ENCODE data around the gene ETNPPL. TPM values are rescaled to one million over a fixed set of nuclear protein-coding genes. Genes with fewer than 3 reads are reported as not detected.

Gene ETNPPL
- total and polyA plus RNA-seq, 2 of the 13 experiments (the other 11 are each of a cell fraction or from before 2014, with no cell fraction given): 1.4 to 6.0 TPM

DNA sequence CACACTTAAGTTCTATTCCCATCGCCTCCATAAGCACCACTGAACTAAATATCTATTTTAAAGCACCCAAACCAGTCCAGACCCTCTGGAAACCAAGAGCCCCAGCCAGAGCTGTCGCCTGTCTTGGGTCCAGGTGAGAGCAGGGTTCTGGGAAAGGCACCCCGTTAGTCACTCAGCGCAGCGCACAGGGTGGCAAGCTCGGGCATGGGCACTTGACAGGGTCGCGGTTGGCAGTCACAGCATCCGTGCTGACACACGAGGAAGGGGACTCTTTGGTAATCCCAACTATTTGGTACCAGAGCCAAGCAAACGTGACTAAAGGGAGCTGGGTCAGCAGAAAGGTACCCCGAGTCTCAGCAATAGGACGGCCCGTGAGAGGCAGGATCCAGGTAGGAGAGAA is 24.3 kb upstream of the ETNPPL start:
- POLR2A ChIA-PET: no interaction called here

DNA sequence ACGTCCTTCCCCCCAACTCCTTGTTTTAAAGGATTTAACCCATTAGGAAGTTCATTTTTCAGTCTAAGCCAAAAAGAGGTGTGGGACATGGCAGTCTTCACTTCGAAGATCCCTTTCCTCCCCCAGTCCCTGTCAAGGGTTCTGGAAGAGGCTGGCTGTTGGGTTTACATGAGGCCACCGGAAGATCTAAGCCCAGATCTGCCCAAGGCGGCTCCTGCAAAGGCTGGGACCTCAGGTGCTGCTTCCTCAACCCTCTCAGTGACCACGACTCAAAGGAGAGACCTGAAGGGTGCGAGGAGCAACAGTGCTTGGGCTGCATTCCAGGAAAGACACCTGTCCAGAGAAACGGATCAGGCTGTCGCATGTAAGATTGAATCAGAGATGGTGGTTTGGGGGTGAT is 23.5 kb upstream of the ETNPPL start:
- Histone ChIP-seq H3K36me3 (replicated peaks in 1 of 2; ENCODE audit: control insufficient read depth in 1 of 2, insufficient read depth in 2 of 2, low read length in 2 of 2) (no peaks in the 10 kb centered on the region), H3K27ac (ENCODE audit: extremely low read length, insufficient read depth, low read length) (no peak overlapping the region), H3K9ac (ENCODE audit: insufficient read depth, low read depth, low read length) (no peak overlapping the region), H3K4me2 (ENCODE audit: low read depth, low read length) (no peak overlapping the region), H4K20me1 (ENCODE audit: insufficient read depth, low read length) (no peaks in the 10 kb centered on the region), H3K27me3 (ENCODE audit: control insufficient read depth in 1 of 2, insufficient read depth in 2 of 2, low read length in 2 of 2) (no peaks in the 10 kb centered on the region), H3K79me2 (ENCODE audit: insufficient read depth, low read length) (no peaks in the 10 kb centered on the region), H3K4me1 (ENCODE audit: insufficient read depth, low read length) (no peaks in the 10 kb centered on the region), H3K9me3 (ENCODE audit: low read length) (no peaks in the 10 kb centered on the region), H3K4me3 (replicated peaks in 1 of 3; ENCODE audit: insufficient read depth in 1 of 3, low read depth in 2 of 3, low read length in 3 of 3) (no peak overlapping the region), H2AFZ (ENCODE audit: low read length) (no peak overlapping the region)
- ChIA-PET POLR2A (no interaction called here), CTCF (ENCODE audit: low intra/inter-chr PET ratio, low total read pairs) (no interaction called here)
- no peak for DNase-seq (ENCODE audit: low spot score)
- BruUV-seq (replicated peaks): no TSS peak
- FAIRE-seq: no peak
- in situ Hi-C loops (cut with HindIII; ENCODE audit: extremely low pct_ligation_motif_present, low pct_unique_long_range_greater_than_20kb): no loop called here
- no peak for ATAC-seq
- 45% methylated on average over 8 of the region's 8 CpGs for WGBS (ENCODE audit: low lambda C conversion rate)
- intact Hi-C loops (cut with micrococcal nuclease; ENCODE audit: unreplicated experiment): no loop called here
- no peak for TF ChIP-seq ZZZ3 (CRISPR knock-in tag; IDR thresholded peaks at IDR 0.05; ENCODE audit: borderline replicate concordance)
- TF ChIP-seq ZNF251 (CRISPR knock-in tag; IDR thresholded peaks at IDR 0.05): no peak
- TF ChIP-seq, protein P1, sequence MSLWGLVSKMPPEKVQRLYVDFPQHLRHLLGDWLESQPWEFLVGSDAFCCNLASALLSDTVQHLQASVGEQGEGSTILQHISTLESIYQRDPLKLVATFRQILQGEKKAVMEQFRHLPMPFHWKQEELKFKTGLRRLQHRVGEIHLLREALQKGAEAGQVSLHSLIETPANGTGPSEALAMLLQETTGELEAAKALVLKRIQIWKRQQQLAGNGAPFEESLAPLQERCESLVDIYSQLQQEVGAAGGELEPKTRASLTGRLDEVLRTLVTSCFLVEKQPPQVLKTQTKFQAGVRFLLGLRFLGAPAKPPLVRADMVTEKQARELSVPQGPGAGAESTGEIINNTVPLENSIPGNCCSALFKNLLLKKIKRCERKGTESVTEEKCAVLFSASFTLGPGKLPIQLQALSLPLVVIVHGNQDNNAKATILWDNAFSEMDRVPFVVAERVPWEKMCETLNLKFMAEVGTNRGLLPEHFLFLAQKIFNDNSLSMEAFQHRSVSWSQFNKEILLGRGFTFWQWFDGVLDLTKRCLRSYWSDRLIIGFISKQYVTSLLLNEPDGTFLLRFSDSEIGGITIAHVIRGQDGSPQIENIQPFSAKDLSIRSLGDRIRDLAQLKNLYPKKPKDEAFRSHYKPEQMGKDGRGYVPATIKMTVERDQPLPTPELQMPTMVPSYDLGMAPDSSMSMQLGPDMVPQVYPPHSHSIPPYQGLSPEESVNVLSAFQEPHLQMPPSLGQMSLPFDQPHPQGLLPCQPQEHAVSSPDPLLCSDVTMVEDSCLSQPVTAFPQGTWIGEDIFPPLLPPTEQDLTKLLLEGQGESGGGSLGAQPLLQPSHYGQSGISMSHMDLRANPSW (CRISPR knock-in tag; IDR thresholded peaks at IDR 0.05; ENCODE audit: borderline replicate concordance): no peak
- no peak for TF ChIP-seq CREB1 (IDR thresholded peaks at IDR 0.05)
- no peak for TF ChIP-seq CREB1 (CRISPR knock-in tag; IDR thresholded peaks at IDR 0.05)
- TF ChIP-seq ZNF333 (CRISPR knock-in tag; IDR thresholded peaks at IDR 0.05; ENCODE audit: borderline replicate concordance): no peak
- no peak for TF ChIP-seq ZNF75D (CRISPR knock-in tag; IDR thresholded peaks at IDR 0.05; ENCODE audit: borderline replicate concordance)
- no peak for TF ChIP-seq PRMT3 (CRISPR knock-in tag; IDR thresholded peaks at IDR 0.05; ENCODE audit: borderline replicate concordance, low read depth)
- TF ChIP-seq ZNF329 (CRISPR knock-in tag; IDR thresholded peaks at IDR 0.05; ENCODE audit: low read depth): no peak
- no peak for TF ChIP-seq HOXA5 (CRISPR knock-in tag; IDR thresholded peaks at IDR 0.05)
- TF ChIP-seq, protein P2, sequence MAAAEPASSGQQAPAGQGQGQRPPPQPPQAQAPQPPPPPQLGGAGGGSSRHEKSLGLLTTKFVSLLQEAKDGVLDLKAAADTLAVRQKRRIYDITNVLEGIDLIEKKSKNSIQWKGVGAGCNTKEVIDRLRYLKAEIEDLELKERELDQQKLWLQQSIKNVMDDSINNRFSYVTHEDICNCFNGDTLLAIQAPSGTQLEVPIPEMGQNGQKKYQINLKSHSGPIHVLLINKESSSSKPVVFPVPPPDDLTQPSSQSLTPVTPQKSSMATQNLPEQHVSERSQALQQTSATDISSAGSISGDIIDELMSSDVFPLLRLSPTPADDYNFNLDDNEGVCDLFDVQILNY (CRISPR knock-in tag; conservative IDR thresholded peaks at IDR 0.05): no peak
- TF ChIP-seq FOXK2 (IDR thresholded peaks at IDR 0.05): no peak
- no peak for TF ChIP-seq HMGA1 (CRISPR knock-in tag; conservative IDR thresholded peaks at IDR 0.05)
- no peak for TF ChIP-seq NFE2 (CRISPR knock-in tag; IDR thresholded peaks at IDR 0.05)
- TF ChIP-seq, protein P3, sequence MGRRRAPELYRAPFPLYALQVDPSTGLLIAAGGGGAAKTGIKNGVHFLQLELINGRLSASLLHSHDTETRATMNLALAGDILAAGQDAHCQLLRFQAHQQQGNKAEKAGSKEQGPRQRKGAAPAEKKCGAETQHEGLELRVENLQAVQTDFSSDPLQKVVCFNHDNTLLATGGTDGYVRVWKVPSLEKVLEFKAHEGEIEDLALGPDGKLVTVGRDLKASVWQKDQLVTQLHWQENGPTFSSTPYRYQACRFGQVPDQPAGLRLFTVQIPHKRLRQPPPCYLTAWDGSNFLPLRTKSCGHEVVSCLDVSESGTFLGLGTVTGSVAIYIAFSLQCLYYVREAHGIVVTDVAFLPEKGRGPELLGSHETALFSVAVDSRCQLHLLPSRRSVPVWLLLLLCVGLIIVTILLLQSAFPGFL (CRISPR knock-in tag; IDR thresholded peaks at IDR 0.05): no peak

More for the DNA sequence above, 24.3 kb upstream of the ETNPPL start:
- Histone ChIP-seq H3K27me3 (ENCODE audit: control insufficient read depth in 1 of 2, insufficient read depth in 2 of 2, low read length in 2 of 2) (no peaks in the 10 kb centered on the region), H3K79me2 (ENCODE audit: insufficient read depth, low read length) (no peaks in the 10 kb centered on the region), H3K9ac (ENCODE audit: insufficient read depth, low read depth, low read length) (no peak overlapping the region), H3K9me3 (ENCODE audit: low read length) (no peaks in the 10 kb centered on the region), H3K36me3 (replicated peaks in 1 of 2; ENCODE audit: control insufficient read depth in 1 of 2, insufficient read depth in 2 of 2, low read length in 2 of 2) (no peaks in the 10 kb centered on the region), H3K27ac (ENCODE audit: extremely low read length, insufficient read depth, low read length) (no peak overlapping the region), H3K4me2 (ENCODE audit: low read depth, low read length) (no peak overlapping the region), H3K4me1 (ENCODE audit: insufficient read depth, low read length) (no peaks in the 10 kb centered on the region), H2AFZ (ENCODE audit: low read length) (no peak overlapping the region), H4K20me1 (ENCODE audit: insufficient read depth, low read length) (no peaks in the 10 kb centered on the region), H3K4me3 (replicated peaks in 1 of 3; ENCODE audit: insufficient read depth in 1 of 3, low read depth in 2 of 3, low read length in 3 of 3) (no peak overlapping the region)
- TF ChIP-seq ZNF432 (CRISPR knock-in tag; IDR thresholded peaks at IDR 0.05; ENCODE audit: borderline replicate concordance) (no peak), NFATC3 (CRISPR knock-in tag; IDR thresholded peaks at IDR 0.05) (no peak), ZNF382 (CRISPR knock-in tag; IDR thresholded peaks at IDR 0.05; ENCODE audit: borderline replicate concordance) (no peak), ZFP36 (IDR thresholded peaks at IDR 0.05; ENCODE audit: borderline replicate concordance, low read depth, low read length, partially characterized antibody) (no peak)
- intact Hi-C loops (cut with micrococcal nuclease; ENCODE audit: unreplicated experiment) (no loop called here), in situ Hi-C loops (cut with HindIII; ENCODE audit: extremely low pct_ligation_motif_present, low pct_unique_long_range_greater_than_20kb) (no loop called here)
- 61% methylated on average over 14 of the region's 14 CpGs for WGBS (ENCODE audit: low lambda C conversion rate)
- CTCF ChIA-PET (ENCODE audit: low intra/inter-chr PET ratio, low total read pairs): no interaction called here
- DNase-seq (ENCODE audit: low spot score) (no peak), FAIRE-seq (no peak), ATAC-seq (no peak)
- no TSS peak for BruUV-seq (replicated peaks)

All from HepG2 (cell line).